ENCODE results near the gene PLCH1.

PLCH1 gene

GRCh38 chr3:155326244-155326643 lies 418.6 kb downstream of the PLCH1 start:
- no peak for TF ChIP-seq POU2F2 (IDR thresholded peaks at IDR 0.05; ENCODE audit: low read depth, low read length)
- TF ChIP-seq SPI1 (IDR thresholded peaks at IDR 0.05; ENCODE audit: low read depth, low read length) = no peak
- no peak for TF ChIP-seq PAX5 (IDR thresholded peaks at IDR 0.05; ENCODE audit: insufficient read depth, low read length, severe bottlenecking)
- TF ChIP-seq POLR2AphosphoS5 (IDR thresholded peaks at IDR 0.05; ENCODE audit: low read depth, low read length) = no peak
- TF ChIP-seq TAF1 (IDR thresholded peaks at IDR 0.05; ENCODE audit: low read depth, low read length) = no peak
- TF ChIP-seq POLR2A (IDR thresholded peaks at IDR 0.05; ENCODE audit: low read depth, low read length) = no peak
- DNase-seq (ENCODE audit: insufficient read length, low spot score) (no peak), FAIRE-seq (no peak)

All from GM12891 (cell line).